Measurements from ENCODE around the gene AKNA. TPM values are rescaled to one million over a fixed set of nuclear protein-coding genes. Genes with fewer than 3 reads are reported as not detected.

The AKNA gene
- total RNA-seq, 1 donor from 2014 or later: 14.6 TPM

DNA sequence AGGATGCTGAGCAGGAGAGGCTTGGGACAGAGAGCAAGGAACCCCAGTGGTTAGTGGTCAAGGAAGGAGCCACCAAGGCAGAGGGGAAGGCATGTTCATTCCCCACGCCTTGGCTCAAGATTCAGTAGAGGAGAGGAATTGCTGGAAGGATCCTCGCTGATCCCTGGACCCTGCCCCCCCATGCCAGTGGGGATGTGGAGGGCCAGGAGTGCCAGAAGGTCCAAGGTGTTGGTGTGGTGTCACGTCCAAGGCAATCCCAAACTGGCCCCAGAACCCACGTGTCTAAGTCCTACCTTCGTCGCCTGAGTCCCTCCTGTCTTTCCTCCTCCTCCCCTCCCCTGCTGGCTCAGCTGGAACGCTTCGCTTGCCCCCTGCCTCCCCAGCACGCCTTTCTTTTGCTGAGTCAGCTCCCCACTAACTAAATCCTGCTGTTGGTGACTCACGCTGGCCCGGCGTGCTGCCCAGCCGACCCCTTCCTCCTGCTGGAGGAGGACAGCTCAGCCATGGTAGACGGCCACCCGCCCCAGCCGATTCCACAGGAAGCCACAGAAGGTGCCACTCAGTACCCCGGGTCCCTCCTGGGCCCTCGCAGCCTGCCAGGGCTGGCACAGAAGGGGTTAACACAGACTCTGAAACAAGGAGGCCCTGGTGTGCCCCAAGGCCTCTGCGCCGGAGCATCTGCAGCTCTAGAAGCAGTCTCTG, 102.5 kb downstream of the AKNA start:
- TF ChIP-seq, protein P1, sequence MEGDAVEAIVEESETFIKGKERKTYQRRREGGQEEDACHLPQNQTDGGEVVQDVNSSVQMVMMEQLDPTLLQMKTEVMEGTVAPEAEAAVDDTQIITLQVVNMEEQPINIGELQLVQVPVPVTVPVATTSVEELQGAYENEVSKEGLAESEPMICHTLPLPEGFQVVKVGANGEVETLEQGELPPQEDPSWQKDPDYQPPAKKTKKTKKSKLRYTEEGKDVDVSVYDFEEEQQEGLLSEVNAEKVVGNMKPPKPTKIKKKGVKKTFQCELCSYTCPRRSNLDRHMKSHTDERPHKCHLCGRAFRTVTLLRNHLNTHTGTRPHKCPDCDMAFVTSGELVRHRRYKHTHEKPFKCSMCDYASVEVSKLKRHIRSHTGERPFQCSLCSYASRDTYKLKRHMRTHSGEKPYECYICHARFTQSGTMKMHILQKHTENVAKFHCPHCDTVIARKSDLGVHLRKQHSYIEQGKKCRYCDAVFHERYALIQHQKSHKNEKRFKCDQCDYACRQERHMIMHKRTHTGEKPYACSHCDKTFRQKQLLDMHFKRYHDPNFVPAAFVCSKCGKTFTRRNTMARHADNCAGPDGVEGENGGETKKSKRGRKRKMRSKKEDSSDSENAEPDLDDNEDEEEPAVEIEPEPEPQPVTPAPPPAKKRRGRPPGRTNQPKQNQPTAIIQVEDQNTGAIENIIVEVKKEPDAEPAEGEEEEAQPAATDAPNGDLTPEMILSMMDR (conservative IDR thresholded peaks at IDR 0.05; ENCODE audit: low read depth, low read length): no peak
- no peak for DNase-seq (ENCODE audit: low read depth)
- H3K4me3 ChIP-seq (ENCODE audit: low read depth, low read length): no peak overlapping the region

DNA sequence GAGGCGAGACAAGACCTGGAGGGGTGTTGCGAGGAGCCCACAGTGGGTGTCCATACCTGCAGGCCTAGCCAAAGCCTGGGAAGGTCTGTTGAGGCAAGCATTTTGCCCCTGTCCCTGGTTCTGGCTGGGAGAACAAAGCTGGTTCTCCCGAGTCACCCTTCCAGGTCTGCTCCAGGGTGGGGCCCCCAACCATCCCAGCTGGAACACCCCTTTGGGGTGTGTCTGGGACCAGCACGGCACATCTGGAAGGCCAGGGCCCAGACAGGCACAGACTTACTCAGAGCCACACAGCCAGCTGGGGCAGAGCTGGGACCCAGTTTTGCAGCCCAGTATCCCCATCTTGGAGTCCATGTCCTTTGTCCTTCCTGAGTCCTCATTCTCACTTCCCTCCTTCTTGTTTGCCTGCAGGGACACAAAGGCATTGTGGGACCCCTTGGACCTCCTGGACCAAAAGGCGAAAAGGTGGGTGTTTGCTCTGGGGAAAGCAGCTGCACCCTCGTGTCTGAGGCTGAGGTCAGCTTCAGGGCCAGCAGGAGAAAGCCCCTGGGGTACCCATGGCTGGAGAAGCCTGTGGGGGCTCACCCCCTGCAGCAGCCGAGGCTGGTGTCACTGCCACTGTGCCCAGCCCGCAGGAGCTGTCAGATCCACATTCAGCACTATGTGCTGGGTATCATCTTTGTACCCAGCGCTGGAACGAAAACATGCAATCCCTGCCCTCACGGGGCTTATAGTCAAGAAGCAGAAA, 103.3 kb downstream of the AKNA start:
- TF ChIP-seq, protein P1 (conservative IDR thresholded peaks at IDR 0.05; ENCODE audit: low read depth, low read length): no peak
- DNase-seq (ENCODE audit: low read depth): no peak
- no peak overlapping the region for H3K4me3 ChIP-seq (ENCODE audit: low read depth, low read length)

Other genes with a start within 250 kb of the AKNA start
- gene COL27A1, start 232.4 kb downstream of the AKNA start, total RNA-seq: 8.5 and 9.1 TPM in 2 replicates
- gene ORM1, start 64.9 kb downstream of the AKNA start, total RNA-seq: not detected in 2 replicates
- not detected in 2 replicates for gene ORM2, start 58.1 kb downstream of the AKNA start, total RNA-seq
- 1.7 and 5.2 TPM in 2 replicates for gene WHRN, start 117.5 kb upstream of the AKNA start, total RNA-seq
- gene ATP6V1G1, start 199.8 kb upstream of the AKNA start, total RNA-seq: 107 and 181 TPM in 2 replicates
- 3.3 and 5.8 TPM in 2 replicates for gene TMEM268, start 223.3 kb upstream of the AKNA start, total RNA-seq

Measured in epithelial cell of proximal tubule (primary cell).